ENCODE results near the gene EGLN2.
A peak's percentile ranks its signal among the peaks of the same experiment; 100 is the strongest.
"Not testable (repeated sequence)": the region's sequence is repeated elsewhere in the genome, so short reads cannot be mapped to it uniquely, and the experiment has no call there.

EGLN2 gene

DNA sequence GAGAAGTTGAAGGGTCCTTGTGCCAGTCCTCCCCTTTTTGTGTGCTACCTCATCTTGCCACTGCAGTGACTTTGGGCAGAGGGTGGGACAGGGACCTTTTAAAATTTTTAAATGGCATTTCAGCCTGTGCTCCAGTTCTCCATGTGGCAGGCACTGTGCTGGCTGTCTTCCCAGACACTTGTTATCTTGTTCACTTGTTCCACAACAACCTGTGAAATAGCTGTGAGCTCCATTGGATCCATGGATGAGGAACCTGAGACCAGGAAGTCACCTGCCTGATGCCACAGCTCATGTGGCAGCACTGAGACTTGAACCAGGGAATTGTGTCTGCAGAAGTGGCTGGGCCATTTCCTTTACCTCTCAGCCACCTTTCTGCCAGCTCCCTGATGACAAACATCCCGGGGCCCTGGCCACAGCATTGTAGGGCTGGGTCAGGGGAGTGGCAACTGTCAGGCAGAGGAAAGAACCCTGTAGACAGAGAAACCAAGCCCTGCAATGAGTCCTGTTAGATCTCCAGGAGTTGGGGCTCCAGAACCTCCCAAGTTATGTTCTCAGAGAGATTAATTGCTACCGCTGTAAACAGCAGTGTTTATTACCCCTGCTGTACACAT lies 6.4 kb downstream of the EGLN2 start:
- Histone ChIP-seq H3K27ac (ENCODE audit: low read length) (no peak overlapping the region), H3K9me3 (ENCODE audit: control insufficient read depth, low read depth, low read length) (no peaks in the 10 kb centered on the region), H3K4me1 (ENCODE audit: control insufficient read depth, low read depth, low read length) (peaks cover 40% of the 10 kb centered on the region), H3K27me3 (ENCODE audit: control insufficient read depth, insufficient read depth, low read length) (no peaks in the 10 kb centered on the region), H3K4me3 (ENCODE audit: low read length) (no peak overlapping the region), H3K9ac (ENCODE audit: low read length) (no peak overlapping the region), H3K36me3 (ENCODE audit: control insufficient read depth, low read depth, low read length) (peaks cover 60% of the 10 kb centered on the region)

DNA sequence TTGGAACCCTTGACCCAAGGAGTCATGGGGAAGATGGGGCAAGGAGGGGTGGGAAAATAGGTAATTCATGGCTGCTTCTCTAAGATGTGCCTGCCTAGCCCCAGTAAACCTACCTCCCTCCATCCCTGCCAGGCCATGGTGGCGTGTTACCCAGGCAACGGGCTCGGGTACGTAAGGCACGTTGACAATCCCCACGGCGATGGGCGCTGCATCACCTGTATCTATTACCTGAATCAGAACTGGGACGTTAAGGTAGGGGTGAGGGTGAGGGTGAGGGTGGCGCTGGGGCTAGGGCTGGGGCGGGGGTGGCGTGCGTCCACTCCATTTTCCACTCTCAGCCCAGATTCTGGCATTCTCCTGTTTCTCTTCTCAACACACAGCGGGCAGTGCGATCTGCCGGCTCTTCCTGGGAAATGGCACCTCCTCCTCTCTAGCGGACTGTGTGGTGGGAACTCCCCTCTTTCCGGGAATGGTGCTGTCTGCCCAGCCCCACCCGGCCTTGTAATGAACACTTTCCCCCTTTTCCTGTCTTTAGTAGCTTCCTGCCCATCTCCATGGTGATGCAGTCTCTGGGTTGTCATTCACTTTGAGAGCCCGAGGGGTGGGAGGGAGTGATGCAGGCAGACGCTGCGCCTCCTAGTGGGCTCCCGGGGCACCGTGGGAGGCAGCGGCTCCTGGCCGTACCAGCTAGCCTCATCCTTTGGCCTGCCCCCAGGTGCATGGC lies 7.6 kb downstream of the EGLN2 start:
- H3K9ac ChIP-seq (ENCODE audit: low read length), result no peak overlapping the region
- peaks cover 50% of the 10 kb centered on the region for H3K36me3 ChIP-seq (ENCODE audit: control insufficient read depth, low read depth, low read length)
- peaks cover 44% of the 10 kb centered on the region for H3K4me1 ChIP-seq (ENCODE audit: control insufficient read depth, low read depth, low read length)
- H3K9me3 ChIP-seq (ENCODE audit: control insufficient read depth, low read depth, low read length), result no peaks in the 10 kb centered on the region
- H3K27me3 ChIP-seq (ENCODE audit: control insufficient read depth, insufficient read depth, low read length), result peaks cover 3% of the 10 kb centered on the region
- H3K27ac ChIP-seq (ENCODE audit: low read length), result peak overlapping the region; percentile 79
- peak overlapping the region; percentile 41 for H3K4me3 ChIP-seq (ENCODE audit: low read length)

DNA sequence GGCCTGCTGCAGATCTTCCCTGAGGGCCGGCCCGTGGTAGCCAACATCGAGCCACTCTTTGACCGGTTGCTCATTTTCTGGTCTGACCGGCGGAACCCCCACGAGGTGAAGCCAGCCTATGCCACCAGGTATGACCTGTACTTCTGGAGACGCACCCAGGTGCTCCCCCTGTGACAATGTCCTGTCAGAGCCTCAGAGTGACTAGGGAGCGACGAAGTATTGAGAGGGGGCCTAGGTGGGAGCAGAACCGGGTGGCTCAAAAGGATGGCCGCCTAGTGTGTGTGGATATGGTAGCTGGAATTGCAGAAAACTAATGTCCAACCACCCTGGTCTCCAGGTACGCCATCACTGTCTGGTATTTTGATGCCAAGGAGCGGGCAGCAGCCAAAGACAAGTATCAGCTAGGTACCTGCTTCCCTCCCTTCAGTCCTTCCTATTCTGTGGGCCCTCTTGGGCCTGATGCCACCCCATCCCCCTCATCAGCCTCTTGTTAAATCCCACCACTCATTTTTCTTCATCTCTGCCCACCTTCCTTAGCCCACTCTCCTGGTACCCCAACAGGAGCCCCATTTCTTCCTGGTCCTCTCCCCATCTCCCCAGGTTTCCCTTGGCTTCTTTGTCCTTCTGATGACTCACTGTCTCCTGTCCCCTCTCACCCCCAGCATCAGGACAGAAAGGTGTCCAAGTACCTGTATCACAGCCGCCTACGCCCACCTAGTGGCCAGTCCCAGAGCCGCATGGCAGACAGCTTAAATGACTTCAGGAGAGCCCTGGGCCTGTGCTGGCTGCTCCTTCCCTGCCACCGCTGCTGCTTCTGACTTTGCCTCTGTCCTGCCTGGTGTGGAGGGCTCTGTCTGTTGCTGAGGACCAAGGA lies 8.4 kb downstream of the EGLN2 start:
- Histone ChIP-seq H3K27me3 (ENCODE audit: control insufficient read depth, insufficient read depth, low read length) (peaks cover 10% of the 10 kb centered on the region), H3K4me1 (ENCODE audit: control insufficient read depth, low read depth, low read length) (peaks cover 44% of the 10 kb centered on the region), H3K9me3 (ENCODE audit: control insufficient read depth, low read depth, low read length) (no peaks in the 10 kb centered on the region), H3K9ac (ENCODE audit: low read length) (no peak overlapping the region), H3K36me3 (ENCODE audit: control insufficient read depth, low read depth, low read length) (peaks cover 43% of the 10 kb centered on the region), H3K27ac (ENCODE audit: low read length) (no peak overlapping the region), H3K4me3 (ENCODE audit: low read length) (no peak overlapping the region)

DNA sequence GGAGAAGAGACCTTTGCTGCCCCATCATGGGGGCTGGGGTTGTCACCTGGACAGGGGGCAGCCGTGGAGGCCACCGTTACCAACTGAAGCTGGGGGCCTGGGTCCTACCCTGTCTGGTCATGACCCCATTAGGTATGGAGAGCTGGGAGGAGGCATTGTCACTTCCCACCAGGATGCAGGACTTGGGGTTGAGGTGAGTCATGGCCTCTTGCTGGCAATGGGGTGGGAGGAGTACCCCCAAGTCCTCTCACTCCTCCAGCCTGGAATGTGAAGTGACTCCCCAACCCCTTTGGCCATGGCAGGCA lies 9.0 kb downstream of the EGLN2 start:
- H3K9ac ChIP-seq (ENCODE audit: low read length), result no peak overlapping the region
- no peak overlapping the region for H3K27ac ChIP-seq (ENCODE audit: low read length)
- no peak overlapping the region for H3K4me3 ChIP-seq (ENCODE audit: low read length)
- peaks cover 42% of the 10 kb centered on the region for H3K4me1 ChIP-seq (ENCODE audit: control insufficient read depth, low read depth, low read length)
- H3K9me3 ChIP-seq (ENCODE audit: control insufficient read depth, low read depth, low read length), result no peaks in the 10 kb centered on the region
- peaks cover 13% of the 10 kb centered on the region for H3K27me3 ChIP-seq (ENCODE audit: control insufficient read depth, insufficient read depth, low read length)
- H3K36me3 ChIP-seq (ENCODE audit: control insufficient read depth, low read depth, low read length), result peaks cover 38% of the 10 kb centered on the region

DNA sequence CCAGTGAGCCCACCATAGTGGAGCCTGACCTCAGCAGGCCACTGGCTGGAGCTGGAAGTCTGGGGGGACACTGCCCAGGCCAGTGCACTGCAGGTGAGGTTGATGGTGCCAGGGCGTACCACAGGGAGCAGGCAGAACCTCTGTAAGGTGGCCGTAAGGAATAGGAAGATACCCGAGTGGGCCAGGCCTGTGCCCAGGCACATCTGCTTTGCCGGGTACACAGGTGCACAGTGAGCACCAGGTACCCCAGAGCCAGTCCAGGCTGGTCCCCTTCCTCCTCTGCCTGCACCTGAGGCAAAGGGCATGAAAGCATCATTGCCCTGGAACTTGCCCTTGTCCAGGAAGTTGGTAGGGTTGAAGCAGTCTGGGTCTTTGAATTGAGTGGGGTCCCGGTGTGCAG lies 9.5 kb downstream of the EGLN2 start:
- peaks cover 37% of the 10 kb centered on the region for H3K4me1 ChIP-seq (ENCODE audit: control insufficient read depth, low read depth, low read length)
- H3K9ac ChIP-seq (ENCODE audit: low read length), result no peak overlapping the region
- H3K27ac ChIP-seq (ENCODE audit: low read length), result no peak overlapping the region
- peaks cover 33% of the 10 kb centered on the region for H3K36me3 ChIP-seq (ENCODE audit: control insufficient read depth, low read depth, low read length)
- H3K9me3 ChIP-seq (ENCODE audit: control insufficient read depth, low read depth, low read length), result no peaks in the 10 kb centered on the region
- no peak overlapping the region for H3K4me3 ChIP-seq (ENCODE audit: low read length)
- peaks cover 14% of the 10 kb centered on the region for H3K27me3 ChIP-seq (ENCODE audit: control insufficient read depth, insufficient read depth, low read length)

DNA sequence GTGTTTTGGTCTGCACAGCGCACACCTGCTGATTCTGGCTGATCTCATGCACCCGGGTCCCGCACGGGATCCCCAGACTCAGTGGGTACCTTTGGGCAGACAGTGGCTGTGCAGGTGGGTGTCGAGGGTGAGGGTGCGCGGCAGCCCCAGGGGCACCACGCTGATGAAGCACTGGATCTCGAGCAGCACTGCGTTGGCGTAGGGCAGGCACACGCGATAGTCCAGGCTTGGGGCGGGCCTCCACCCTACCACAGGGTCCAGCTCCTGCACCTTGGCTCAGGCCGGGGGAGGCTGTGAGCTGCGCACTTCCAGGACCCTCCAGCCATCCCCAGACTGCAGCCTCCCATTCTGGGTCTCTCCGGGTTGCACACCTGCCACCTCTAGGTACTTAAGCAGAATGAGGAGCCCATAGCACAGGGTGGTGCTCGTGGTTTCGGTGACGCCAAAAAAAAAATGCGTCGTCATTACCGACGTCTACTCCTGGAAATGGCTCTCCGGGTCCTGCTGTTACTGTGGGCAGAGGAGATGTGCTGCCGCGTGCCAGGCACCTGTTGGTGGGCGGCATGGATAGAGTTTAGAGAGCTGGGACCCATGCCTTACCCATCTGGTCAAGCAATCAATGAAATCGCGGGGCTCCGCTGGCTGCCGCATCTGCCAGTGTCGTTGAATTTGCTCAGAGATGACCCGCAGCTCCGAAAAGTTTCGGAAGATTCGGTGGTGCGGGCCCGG lies 10.5 kb downstream of the EGLN2 start:
- H3K9ac ChIP-seq (ENCODE audit: low read length), result no peak overlapping the region
- H3K4me1 ChIP-seq (ENCODE audit: control insufficient read depth, low read depth, low read length), result peaks cover 27% of the 10 kb centered on the region
- H3K36me3 ChIP-seq (ENCODE audit: control insufficient read depth, low read depth, low read length), result peaks cover 28% of the 10 kb centered on the region
- H3K9me3 ChIP-seq (ENCODE audit: control insufficient read depth, low read depth, low read length), result no peaks in the 10 kb centered on the region
- peak overlapping the region; percentile 51 for H3K4me3 ChIP-seq (ENCODE audit: low read length)
- H3K27me3 ChIP-seq (ENCODE audit: control insufficient read depth, insufficient read depth, low read length), result peaks cover 14% of the 10 kb centered on the region
- H3K27ac ChIP-seq (ENCODE audit: low read length), result no peak overlapping the region

DNA sequence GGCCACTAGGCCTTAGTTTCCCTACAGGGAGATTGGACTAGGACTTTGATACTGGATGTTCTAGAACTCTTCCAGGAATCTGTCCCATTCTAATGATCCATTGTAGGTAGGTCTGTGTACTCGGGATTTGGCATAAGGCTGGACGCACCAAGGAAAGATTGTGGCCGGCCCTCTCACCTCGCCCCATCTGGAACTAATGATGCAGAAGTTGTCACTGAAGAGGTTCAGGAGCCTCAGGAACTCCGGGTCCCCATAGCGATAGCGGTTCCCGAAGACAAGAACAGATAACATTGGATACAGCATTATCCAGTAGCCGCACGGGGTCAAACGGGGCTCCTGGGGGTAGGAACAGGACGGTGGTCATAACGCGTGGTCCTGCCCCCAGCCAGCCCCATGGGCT lies 11.2 kb downstream of the EGLN2 start:
- no peak overlapping the region for H3K27ac ChIP-seq (ENCODE audit: low read length)
- H3K9ac ChIP-seq (ENCODE audit: low read length), result no peak overlapping the region
- no peaks in the 10 kb centered on the region for H3K9me3 ChIP-seq (ENCODE audit: control insufficient read depth, low read depth, low read length)
- peaks cover 26% of the 10 kb centered on the region for H3K4me1 ChIP-seq (ENCODE audit: control insufficient read depth, low read depth, low read length)
- peaks cover 14% of the 10 kb centered on the region for H3K27me3 ChIP-seq (ENCODE audit: control insufficient read depth, insufficient read depth, low read length)
- H3K36me3 ChIP-seq (ENCODE audit: control insufficient read depth, low read depth, low read length), result peaks cover 22% of the 10 kb centered on the region
- peak overlapping the region; percentile 51 for H3K4me3 ChIP-seq (ENCODE audit: low read length)

DNA sequence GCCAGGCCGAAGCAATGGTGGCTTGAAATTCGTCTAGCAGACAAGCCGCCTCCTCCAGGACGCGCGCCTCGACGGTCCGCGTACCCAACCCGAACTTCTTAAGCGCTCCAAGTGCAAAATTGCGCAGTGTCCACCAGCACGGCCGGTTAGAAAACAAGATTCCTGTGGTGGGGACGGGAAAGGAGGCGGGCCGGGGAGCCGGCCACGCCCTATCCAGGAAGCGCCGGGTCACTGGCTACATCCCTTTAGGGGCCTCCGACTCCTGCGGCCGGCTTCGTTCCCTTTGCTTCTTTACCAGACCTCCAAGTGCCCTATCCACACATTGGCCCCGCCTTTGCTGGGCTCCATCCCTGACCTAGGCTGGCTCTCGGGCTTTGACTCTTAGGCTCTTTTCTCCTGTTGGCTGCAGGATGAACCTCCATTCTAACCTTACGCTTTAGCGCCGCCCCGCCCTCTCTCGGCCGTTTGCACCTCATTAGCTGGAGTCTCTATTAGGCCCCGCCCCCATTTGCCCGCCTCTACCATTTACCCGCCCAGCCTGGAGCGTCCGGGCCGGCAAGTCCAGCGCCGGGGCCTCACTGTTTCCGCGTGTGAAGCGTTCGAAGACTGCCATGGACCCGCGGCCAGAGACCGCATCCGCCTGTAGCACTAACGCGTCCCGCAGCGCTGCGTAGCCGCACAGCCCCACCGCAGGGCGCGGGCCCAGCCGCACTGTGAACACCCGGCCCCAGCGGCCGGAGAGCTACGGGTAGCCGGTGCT lies 11.8 kb downstream of the EGLN2 start:
- H3K4me1 ChIP-seq (ENCODE audit: control insufficient read depth, low read depth, low read length), result peaks cover 22% of the 10 kb centered on the region
- not testable (repeated sequence) for H3K27ac ChIP-seq (ENCODE audit: low read length); H3K9me3 ChIP-seq (ENCODE audit: control insufficient read depth, low read depth, low read length); H3K9ac ChIP-seq (ENCODE audit: low read length)
- H3K4me3 ChIP-seq (ENCODE audit: low read length), result peak overlapping the region; percentile 51
- H3K36me3 ChIP-seq (ENCODE audit: control insufficient read depth, low read depth, low read length), result peaks cover 18% of the 10 kb centered on the region
- peaks cover 14% of the 10 kb centered on the region for H3K27me3 ChIP-seq (ENCODE audit: control insufficient read depth, insufficient read depth, low read length)

DNA sequence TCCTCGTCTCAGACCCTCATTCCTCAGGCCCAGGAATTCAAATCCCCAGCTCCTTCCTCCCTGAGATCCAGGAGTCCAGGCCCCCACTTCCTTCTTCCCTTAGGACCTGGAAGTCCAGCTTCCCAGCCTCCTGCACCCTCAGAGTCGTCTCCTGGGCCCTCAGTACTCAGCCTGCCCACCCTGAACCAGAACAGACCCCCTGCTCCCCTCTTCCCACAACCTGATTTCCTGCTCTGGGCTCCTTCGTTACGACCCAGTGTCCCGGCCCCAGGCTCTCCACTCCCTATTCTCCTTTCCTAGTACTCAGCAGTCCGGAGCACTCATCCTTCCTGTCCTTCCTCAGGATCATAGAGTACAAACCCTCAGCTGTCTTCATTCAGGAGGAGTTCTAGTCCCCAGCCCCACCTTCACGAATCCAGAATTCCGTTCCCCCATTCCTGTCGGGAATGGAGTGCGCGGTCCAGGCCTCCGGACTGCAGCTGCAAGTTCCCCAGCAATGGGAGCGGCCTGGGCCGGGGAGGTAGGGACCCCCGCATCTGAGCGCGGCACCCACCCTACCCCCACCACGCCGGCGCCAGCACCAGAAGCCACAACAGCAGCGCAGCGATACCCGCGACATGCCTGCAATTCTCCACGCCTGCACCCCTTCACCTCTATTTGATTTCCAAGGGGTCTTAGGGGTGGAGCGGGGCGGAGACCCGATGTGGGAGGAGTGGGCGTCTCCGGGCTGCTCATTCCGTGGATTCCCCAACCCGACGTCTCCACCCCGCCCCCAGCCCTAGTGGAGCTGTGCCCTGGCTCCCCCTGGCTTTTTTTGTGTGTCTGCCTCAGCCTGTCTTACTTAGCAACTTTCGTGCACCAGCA lies 12.7 kb downstream of the EGLN2 start:
- H3K27ac ChIP-seq (ENCODE audit: low read length), result no peak overlapping the region
- H3K36me3 ChIP-seq (ENCODE audit: control insufficient read depth, low read depth, low read length), result peaks cover 18% of the 10 kb centered on the region
- no peak overlapping the region for H3K9ac ChIP-seq (ENCODE audit: low read length)
- peaks cover 14% of the 10 kb centered on the region for H3K27me3 ChIP-seq (ENCODE audit: control insufficient read depth, insufficient read depth, low read length)
- H3K9me3 ChIP-seq (ENCODE audit: control insufficient read depth, low read depth, low read length), result no peaks in the 10 kb centered on the region
- peak overlapping the region; percentile 51 for H3K4me3 ChIP-seq (ENCODE audit: low read length)
- peaks cover 15% of the 10 kb centered on the region for H3K4me1 ChIP-seq (ENCODE audit: control insufficient read depth, low read depth, low read length)

DNA sequence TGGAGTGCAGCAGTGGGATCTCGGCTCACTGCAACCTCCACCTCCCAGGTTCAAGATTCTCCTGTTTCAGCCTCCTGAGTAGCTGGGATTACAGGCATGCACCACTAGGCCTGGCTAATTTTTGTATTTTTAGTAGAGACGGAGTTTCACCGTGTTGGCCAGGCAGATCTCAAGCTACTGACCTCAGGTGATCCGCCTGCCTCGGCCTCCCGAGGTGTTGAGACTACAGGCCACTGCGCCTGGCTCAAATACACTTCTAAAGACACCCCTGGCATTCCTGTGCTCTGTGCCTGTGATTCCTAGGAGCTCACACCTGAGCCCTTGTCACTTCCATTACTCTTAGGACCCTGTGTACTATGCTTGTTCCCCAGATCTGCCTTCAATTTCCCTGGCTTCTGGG lies 13.6 kb downstream of the EGLN2 start:
- H3K36me3 ChIP-seq (ENCODE audit: control insufficient read depth, low read depth, low read length), result peaks cover 13% of the 10 kb centered on the region
- not testable (repeated sequence) for H3K9me3 ChIP-seq (ENCODE audit: control insufficient read depth, low read depth, low read length); H3K9ac ChIP-seq (ENCODE audit: low read length); H3K4me3 ChIP-seq (ENCODE audit: low read length); H3K27ac ChIP-seq (ENCODE audit: low read length); H3K4me1 ChIP-seq (ENCODE audit: control insufficient read depth, low read depth, low read length)
- peaks cover 14% of the 10 kb centered on the region for H3K27me3 ChIP-seq (ENCODE audit: control insufficient read depth, insufficient read depth, low read length)

Measured in iPS-18a (cell line).